HCEC 1CT (cell line): ENCODE results near the gene GNPNAT1.
"Not testable (repeated sequence)": the region's sequence is repeated elsewhere in the genome, so short reads cannot be mapped to it uniquely, and the experiment has no call there.

Experiments used
- DNase-seq: peaks from one replicate; pipeline ENCODE4 v3.0.0-alpha.2; 2017

GNPNAT1 gene

DNA sequence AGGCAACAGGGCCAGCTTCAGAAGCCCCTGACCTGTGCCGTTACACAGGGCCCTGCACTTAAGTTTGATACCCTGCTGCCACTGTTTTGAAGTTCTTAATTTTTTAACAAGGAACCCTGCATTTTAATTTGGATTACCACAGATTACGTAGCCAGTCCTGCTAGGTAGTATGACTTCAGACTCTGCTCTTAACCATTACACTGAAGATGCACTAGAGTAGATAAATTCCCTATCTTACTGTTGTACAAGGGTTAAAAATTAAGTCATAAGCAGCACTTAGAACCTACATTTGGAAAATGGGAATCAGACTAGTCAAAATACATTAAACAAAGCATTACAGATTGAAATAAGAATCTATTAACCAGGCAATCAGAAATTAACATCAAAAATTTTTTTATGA lies 2.3 kb downstream of the GNPNAT1 start:
- no peak for DNase-seq

GRCh38 chr14:52786887-52787286 lies 4.5 kb downstream of the GNPNAT1 start:
- no peak for DNase-seq

DNA sequence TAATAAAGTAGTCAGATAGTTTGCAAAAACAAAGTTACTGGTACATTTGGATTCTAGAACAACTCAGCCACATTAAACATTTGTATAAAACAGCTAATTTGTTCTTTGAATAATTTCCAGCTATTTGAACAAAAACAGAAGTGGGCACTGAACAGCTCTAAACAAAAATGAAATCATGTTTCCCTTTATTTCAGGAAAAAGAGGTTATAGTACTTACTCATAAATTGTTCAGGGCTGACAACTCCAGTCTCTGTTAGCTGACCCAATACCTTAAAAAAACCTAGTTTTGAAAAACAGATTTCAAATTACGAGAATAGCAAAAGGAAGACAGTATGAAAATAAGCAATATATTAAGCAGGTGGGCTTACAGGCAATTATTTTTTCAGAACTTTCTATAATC lies 8.2 kb downstream of the GNPNAT1 start:
- no peak for DNase-seq

DNA sequence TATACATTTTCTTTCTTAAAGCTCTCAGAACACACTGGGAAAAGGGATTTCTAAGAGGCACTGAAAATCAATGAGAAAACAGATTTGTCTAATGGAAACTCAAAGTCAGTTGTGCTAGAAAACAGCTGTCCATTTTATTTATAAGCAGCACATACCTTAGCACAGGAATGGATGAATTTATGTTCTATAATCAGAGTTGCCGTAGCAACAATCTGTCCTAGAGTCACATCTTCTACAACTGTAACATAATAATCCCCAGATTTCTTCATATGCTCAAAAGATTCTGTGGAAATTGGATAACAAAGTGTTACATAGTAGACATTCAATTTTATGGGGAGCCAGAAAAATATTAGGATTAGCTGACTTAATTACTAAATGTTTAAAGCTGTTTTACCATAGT lies 9.8 kb downstream of the GNPNAT1 start:
- no peak for DNase-seq

- no peak for DNase-seq
Measured at GRCh38 chr14:52780893-52781292, 10.5 kb downstream of the GNPNAT1 start.

- no peak for DNase-seq
Measured at GRCh38 chr14:52778702-52779101, 12.7 kb downstream of the GNPNAT1 start.

DNA sequence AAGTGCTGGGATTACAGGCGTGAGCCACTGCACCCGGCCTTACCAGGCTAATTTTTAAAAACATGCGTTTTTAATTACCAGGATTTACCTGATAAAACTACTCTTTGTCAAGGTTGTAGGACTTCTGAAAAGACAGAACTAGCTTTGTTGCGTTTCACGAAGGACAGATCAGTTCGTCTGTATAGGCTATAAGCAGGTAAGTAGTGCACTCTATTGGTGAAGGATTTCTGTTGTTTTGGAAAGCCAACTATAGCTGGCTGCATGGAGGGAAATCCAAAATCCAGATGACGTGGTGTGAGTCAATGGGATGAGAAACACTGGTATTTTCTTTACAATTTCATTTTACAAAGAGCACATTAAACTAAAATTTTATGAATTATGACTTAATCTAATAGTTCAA lies 14.6 kb downstream of the GNPNAT1 start:
- no peak for DNase-seq

DNA sequence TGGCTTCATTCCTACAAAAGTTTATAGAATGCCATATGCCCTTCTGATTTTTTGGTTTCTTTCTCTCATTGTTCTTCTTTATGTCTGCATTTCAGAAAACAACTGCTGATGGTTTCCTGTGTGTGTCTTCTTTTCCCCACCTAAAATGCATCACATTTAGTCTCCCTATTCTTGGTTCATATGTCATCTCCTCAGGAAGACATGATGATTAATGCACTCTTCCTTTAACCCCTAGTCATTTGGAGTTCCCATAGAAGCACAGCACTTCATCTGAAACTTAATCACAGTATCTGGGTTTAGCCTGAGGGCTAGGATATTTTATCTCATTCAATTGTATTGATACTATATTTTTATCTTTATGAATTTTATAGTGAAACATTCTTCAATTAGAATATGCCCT lies 21.5 kb downstream of the GNPNAT1 start:
- DNase-seq: no peak

DNA sequence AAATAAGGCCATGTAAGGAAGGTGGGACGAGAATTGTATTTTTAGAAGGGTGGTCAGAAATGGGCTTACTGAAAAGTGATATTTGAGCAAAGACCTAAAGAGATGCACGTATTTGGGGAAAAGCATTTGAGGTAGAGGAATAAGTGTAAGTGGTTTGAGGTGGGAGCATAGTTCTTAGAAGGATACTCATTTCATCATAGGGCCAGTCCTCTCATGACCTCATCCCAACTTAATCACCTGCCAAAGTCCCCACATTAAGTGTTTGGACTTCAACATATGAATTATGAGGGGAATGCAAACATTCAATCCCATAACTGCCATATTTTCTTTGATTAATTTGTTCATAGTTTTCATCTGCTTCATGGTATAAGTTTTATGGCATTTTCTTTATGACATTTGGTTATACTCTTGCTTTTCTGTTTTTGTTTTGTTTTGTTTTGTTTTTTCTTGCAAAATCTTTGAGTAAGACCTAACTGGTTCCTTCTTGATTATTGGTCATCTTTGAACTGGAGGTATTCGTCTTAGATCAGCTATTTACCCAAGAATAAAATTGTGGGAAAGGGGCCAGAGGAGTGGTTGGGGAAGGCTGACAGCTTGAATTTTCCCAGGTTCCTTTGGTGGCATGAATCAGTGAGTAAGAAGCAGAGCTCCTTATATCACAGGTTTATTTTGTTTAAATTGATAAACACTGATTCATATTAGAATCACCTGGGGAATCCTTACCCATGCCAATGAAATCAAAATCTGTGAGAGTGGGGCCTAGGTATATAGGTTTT lies 24.2 kb downstream of the GNPNAT1 start:
- DNase-seq: no peak

DNA sequence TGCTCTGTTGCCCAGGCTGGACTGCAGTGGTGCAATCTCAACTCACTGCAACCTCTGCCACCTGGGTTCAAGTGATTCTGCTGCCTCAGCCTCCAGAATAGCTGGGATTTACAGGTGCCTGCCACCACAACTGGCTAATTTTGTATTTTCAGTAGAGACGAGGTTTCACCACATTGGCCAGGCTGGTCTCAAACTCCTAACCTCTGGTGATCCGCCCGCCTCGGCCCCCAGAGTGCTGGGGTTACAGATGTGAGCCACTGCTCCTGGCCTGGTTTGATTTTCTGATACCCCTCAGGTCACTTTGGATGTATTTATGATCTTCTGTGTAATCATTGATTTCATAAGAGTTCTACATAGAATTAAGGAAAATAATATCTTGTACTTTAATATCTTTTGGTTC lies 28.5 kb downstream of the GNPNAT1 start:
- not testable (repeated sequence) for DNase-seq

GRCh38 chr14:52759145-52759544 lies 32.3 kb downstream of the GNPNAT1 start:
- no peak for DNase-seq

DNA sequence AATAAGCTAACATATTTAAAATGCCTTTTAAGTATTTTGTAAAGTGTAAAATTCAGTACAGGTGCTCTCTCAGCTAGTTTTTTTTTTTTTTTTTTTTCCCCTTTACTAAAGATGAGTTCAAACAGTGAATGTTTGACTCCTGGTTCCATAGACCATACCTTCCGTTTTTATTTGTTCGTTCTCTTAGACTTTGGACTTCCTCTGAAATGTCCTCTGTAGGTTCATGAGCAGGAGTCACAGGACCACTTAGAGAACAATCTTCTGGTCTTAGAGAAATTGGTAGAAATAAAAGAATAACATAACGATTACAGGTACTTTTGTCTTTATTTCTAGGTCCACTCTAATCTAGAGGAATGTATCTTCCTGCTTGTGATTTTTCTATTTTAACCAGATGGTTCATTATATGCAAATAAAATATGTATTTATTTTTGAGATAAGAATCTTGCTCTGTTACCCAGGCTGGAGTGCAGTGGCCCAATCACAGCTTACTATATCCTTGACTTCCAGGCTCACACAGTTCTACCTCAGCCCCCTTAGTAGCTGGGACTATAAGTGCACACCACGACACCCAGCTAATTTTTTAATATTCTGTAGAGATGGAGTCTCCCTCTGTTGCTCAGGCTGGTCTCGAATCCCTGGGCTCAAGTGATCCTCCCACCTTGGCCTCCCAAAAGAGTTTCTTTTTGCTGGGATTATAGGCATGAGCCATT lies 35.6 kb downstream of the GNPNAT1 start:
- no peak for DNase-seq

GRCh38 chr14:52748647-52749292 lies 42.6 kb downstream of the GNPNAT1 start:
- DNase-seq: no peak

- no peak for DNase-seq
Measured at GRCh38 chr14:52741865-52742264, 49.5 kb downstream of the GNPNAT1 start.

DNA sequence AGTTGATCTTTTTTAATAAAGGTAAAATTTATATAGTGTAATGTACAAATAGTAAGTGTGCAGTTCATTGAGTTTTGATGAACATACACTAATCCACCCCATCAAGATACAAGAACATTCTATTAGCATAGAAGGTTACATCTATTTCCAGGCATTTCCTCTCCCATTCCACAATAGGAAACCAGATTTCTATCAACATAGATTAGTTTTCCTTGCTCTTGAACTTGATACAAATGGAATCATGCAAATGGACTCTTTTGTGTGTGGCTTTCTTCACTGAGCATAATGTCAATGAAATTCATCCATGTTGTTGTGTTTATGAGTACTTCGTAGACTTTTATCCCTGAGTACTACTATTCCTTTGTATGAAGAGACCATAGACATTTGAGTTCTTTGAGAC lies 50.7 kb downstream of the GNPNAT1 start:
- no peak for DNase-seq

- no peak for DNase-seq
Measured at GRCh38 chr14:52738409-52738808, 53.0 kb downstream of the GNPNAT1 start.

- DNase-seq: no peak
Measured at GRCh38 chr14:52735921-52736489, 55.4 kb downstream of the GNPNAT1 start.

DNA sequence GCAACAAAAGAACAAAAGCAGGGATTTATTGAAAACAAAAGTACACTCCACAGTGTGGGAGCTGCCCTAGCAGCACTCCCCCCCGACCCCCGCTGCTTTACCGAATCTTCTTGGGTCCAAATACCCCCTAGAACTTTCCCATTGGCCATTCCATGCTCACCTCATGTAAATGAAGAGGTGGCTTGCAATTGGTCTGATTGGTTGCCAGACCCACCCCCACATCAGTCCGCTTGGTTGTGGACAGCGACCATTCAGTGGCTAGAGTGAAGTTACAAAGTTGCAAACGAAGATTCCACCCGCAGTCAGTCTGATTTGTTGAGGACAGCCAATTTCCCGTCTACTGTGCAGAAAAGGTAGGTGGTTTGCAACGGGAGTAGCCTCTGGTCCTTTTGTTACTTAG lies 57.6 kb downstream of the GNPNAT1 start:
- DNase-seq: no peak

GRCh38 chr14:52730709-52731111 lies 60.7 kb downstream of the GNPNAT1 start:
- peak; percentile 21 for DNase-seq

DNA sequence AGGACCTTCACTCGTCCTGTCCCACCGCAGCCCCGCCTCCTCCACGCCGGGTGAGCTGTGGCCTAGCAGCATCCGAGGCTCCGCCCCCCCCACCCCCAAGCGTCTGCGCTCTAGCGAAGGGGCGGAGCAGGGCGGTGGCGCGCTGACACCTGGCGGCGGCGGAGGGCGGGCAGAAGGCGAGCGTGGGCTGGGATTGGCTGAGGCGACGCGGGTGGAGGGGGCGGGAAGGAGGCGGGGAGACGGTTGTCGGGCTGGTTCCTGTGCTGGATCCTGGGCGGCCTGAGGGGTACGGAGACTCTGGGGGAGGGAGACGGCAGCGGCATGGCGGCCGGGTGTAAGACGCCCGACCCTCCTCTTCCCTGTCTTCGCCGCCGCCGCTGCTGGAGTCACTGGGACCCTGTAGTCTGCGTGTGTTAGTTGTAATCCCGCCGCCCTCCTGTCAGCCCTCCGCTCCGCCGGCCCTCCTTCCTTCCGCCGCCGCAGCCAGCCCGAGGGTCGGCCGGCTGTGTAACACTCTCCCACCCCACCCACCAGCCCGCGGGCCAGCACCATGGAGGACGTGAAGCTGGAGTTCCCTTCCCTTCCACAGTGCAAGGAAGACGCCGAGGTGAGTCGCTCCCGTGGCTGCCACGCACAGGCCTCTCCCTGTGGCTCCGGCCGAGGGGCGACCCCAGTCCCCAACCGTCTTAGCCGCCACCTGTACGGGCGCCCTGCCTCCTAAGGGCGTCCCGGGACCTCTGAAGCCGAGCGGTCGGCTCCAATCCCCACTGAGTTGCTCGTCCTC lies 61.3 kb downstream of the GNPNAT1 start, which contains the start of gene STYX:
Gene STYX, plus strand, starts transcription at position 242 of the 784 bp plus-strand sequence. Its CDS starts 309 bp downstream, at position 551.
- peak; percentile 95 for DNase-seq

DNA sequence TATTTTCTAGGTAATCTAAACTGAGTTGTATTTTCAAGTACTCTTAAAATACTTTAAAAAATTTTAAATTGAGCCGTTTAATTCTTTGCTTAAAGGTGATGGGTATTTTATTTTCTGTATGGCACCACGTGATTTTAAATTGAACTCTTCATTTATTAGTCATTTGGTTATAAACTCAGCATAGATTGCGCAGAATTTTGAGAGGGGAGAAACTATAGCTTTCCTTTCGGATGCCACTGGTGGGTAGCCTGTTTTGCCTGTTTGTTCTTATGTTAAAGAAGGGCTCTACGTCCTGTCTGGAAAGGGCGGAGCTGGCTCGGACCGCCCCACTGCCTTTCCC lies 61.9 kb downstream of the GNPNAT1 start:
- DNase-seq: no peak

GRCh38 chr14:52729035-52729434 lies 62.4 kb downstream of the GNPNAT1 start:
- DNase-seq: not testable (repeated sequence)

DNA sequence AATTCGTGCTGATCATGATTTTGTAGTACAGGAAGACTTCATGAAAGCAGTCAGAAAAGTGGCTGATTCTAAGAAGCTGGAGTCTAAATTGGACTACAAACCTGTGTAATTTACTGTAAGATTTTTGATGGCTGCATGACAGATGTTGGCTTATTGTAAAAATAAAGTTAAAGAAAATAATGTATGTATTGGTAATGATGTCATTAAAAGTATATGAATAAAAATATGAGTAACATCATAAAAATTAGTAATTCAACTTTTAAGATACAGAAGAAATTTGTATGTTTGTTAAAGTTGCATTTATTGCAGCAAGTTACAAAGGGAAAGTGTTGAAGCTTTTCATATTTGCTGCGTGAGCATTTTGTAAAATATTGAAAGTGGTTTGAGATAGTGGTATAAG lies 63.9 kb downstream of the GNPNAT1 start:
- not testable (repeated sequence) for DNase-seq
